ENCODE data around the gene CFAP45.

The CFAP45 gene

DNA sequence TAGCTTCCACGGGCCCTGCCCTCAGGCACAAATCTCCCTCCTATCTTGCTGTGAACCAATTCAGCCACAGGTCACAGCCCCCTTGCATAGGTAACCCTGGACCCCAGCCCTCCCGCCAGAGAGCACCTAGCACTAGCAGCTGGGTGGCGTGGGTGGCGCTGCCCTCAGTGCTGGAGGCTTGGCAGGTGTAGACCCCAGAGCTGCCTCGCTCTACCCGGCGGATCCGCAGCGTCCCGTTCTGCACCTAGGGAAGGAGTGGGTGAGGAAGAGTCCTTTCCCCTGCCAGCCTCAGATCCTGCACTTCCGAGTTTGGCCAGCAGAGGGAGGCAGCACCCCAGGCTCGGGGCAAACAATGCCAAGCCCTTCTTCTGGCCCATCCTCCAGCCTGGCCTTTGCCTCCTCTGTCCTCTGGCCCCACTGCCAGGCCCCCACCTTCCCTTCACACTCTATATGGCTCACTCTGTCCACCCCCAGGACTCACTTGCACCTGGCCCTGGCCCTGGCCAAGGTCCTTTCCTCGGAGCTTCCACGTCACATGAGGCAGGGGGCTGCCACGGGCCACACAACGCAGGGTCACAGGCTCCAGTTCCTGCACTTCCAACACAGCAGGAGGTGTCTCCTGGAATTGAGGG lies 36.4 kb upstream of the CFAP45 start:
- H3K4me3 ChIP-seq (ENCODE audit: low read depth in 1 of 5, low read length in 5 of 5) = no peak overlapping the region
- H3K4me1 ChIP-seq (ENCODE audit: control insufficient read depth in 5 of 5, insufficient read depth in 5 of 5, low read length in 5 of 5) = peaks cover 0 to 24% (median 13%) of the 10 kb centered on the region in 5 donors
- peaks cover 0 to 8% (median 2%) of the 10 kb centered on the region in 5 donors for H3K27me3 ChIP-seq (ENCODE audit: control insufficient read depth in 5 of 5, insufficient read depth in 4 of 5, low read length in 5 of 5)
- no peak overlapping the region for H3K9ac ChIP-seq (ENCODE audit: low read length in 5 of 5)
- H3K9me3 ChIP-seq (ENCODE audit: control insufficient read depth in 5 of 5, low read length in 5 of 5) = no peaks in the 10 kb centered on the region
- H3K36me3 ChIP-seq (ENCODE audit: control insufficient read depth in 5 of 5, insufficient read depth in 5 of 5, low read length in 5 of 5) = no peaks in the 10 kb centered on the region
- no peak overlapping the region for H3K27ac ChIP-seq (ENCODE audit: low read depth, low read length)

DNA sequence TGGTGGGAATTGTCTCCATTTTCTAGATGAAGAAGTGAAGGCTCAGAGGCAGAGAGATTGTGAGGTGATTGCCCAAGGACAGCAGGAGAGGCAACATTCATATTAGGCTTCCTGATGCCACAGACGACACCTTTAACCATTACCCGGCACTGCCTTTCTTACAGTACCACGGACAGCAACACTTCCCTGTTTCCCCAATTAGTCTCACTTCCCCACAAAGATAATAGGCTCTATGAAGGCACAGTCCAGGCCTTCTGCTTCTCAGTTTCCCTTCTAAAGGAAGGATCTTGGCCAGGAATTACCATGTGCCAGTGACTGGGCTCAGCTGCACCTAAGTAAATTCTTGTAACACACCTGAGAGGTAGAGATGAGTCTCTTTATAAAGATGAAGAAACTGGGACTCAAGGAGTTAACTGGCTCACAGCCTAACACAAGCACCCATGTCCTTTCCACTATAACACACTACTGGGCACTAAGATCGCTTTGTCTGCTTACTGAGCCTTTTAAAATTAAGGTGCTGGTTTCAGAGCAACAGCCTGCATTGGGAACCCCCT lies 35.8 kb upstream of the CFAP45 start:
- Histone ChIP-seq H3K9ac (ENCODE audit: low read length in 5 of 5) (no peak overlapping the region), H3K4me1 (ENCODE audit: control insufficient read depth in 5 of 5, insufficient read depth in 5 of 5, low read length in 5 of 5) (peaks cover 0 to 24% (median 13%) of the 10 kb centered on the region in 5 donors), H3K27ac (ENCODE audit: low read depth, low read length) (no peak overlapping the region), H3K4me3 (ENCODE audit: low read depth in 1 of 5, low read length in 5 of 5) (no peak overlapping the region), H3K9me3 (ENCODE audit: control insufficient read depth in 5 of 5, low read length in 5 of 5) (no peaks in the 10 kb centered on the region), H3K36me3 (ENCODE audit: control insufficient read depth in 5 of 5, insufficient read depth in 5 of 5, low read length in 5 of 5) (no peaks in the 10 kb centered on the region), H3K27me3 (ENCODE audit: control insufficient read depth in 5 of 5, insufficient read depth in 4 of 5, low read length in 5 of 5) (peaks cover 0 to 6% (median 0%) of the 10 kb centered on the region in 5 donors)

DNA sequence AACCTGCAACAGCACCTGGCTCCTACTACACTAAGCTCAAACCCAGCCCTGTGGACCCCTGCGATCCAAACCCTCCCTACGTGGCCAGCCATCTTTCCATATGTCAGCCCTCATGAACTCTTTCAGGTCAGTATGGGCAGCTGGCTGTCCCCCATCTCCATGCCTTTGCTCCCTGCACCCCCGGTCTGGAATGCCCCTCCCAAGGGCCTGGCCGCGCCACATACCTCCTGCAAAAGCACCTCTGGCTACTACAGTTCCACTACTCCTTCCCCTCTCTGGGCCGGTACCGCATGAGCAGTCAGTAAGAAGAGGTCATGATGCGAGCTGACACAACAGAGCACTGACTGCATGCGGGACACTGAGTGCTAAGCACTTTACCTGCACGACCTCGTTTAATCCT lies 35.3 kb upstream of the CFAP45 start:
- Histone ChIP-seq H3K4me3 (ENCODE audit: low read depth in 1 of 5, low read length in 5 of 5) (no peak overlapping the region), H3K4me1 (ENCODE audit: control insufficient read depth in 5 of 5, insufficient read depth in 5 of 5, low read length in 5 of 5) (peaks cover 0 to 24% (median 13%) of the 10 kb centered on the region in 5 donors), H3K27me3 (ENCODE audit: control insufficient read depth in 5 of 5, insufficient read depth in 4 of 5, low read length in 5 of 5) (peaks cover 0 to 5% (median 0%) of the 10 kb centered on the region in 5 donors), H3K9ac (ENCODE audit: low read length in 5 of 5) (no peak overlapping the region), H3K36me3 (ENCODE audit: control insufficient read depth in 5 of 5, insufficient read depth in 5 of 5, low read length in 5 of 5) (no peaks in the 10 kb centered on the region), H3K9me3 (ENCODE audit: control insufficient read depth in 5 of 5, low read length in 5 of 5) (no peaks in the 10 kb centered on the region), H3K27ac (ENCODE audit: low read depth, low read length) (no peak overlapping the region)

DNA sequence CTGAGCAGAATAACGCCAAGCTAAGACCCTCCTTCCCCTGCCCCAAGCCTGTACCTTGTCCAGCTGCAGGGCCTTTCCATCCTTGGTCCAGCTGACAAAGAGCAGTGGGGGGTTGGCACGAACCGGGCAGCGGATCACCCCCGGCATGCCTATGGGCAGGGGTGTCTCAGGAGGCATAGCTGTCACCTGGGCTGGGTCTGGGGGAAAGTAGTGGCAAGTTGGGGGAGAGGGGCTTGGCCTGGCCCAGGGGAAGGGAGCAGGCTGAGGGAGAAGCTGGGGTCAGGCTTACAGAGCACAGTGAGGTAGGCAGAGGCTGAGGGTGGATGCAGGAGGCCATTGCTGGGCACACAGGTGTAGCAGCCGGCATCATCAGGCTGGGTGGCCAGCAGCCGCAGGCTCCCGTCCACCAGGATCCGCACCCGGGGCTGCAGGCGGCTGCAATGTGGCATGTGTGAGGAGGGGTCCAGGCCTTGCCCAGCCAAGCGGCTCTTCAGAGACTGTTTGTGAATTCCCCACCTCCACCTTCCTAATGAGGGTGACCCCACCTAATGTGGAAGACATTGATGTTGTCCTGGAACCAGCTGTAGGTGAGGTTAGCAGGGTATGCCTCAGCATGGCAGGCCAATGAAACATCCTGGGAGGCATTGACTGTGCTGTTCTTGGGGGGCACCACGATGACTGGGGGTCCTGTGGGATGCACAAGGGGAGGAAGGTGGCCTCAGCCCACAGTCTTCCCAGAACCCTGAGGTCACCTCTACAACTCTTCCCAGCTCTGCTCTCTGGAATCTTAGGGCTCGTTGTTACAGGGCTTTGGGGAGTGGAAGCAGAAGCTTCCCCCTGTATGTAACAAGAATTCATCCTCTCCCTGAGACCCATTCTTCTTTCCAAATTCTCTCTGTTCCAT lies 34.4 kb upstream of the CFAP45 start:
- Histone ChIP-seq H3K36me3 (ENCODE audit: control insufficient read depth in 5 of 5, insufficient read depth in 5 of 5, low read length in 5 of 5) (no peaks in the 10 kb centered on the region), H3K9ac (ENCODE audit: low read length in 5 of 5) (no peak overlapping the region), H3K4me1 (ENCODE audit: control insufficient read depth in 5 of 5, insufficient read depth in 5 of 5, low read length in 5 of 5) (peaks cover 0 to 24% (median 13%) of the 10 kb centered on the region in 5 donors), H3K4me3 (ENCODE audit: low read depth in 1 of 5, low read length in 5 of 5) (no peak overlapping the region), H3K9me3 (ENCODE audit: control insufficient read depth in 5 of 5, low read length in 5 of 5) (no peaks in the 10 kb centered on the region), H3K27ac (ENCODE audit: low read depth, low read length) (no peak overlapping the region), H3K27me3 (ENCODE audit: control insufficient read depth in 5 of 5, insufficient read depth in 4 of 5, low read length in 5 of 5) (peaks cover 0 to 5% (median 0%) of the 10 kb centered on the region in 5 donors)

DNA sequence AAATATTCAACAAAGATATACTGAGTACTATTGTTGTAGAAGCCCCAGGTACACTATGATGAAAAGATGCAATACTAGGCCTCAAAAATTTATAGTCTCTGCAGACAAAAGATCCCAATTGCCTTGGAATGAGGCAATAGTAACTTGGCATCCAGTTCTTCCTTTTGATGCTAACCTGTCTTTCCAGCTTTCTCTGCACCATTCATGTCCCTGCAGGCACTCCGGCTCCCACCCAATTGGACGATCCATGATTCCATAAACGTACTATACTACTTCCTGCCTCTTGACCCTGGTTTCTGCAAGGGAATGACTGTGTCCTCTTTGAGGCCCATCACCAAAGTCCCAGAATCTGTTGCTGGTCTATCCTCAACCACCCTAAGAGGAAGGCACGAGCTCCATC lies 33.4 kb upstream of the CFAP45 start:
- H3K4me3 ChIP-seq (ENCODE audit: low read depth in 1 of 5, low read length in 5 of 5) = no peak overlapping the region
- H3K9ac ChIP-seq (ENCODE audit: low read length in 5 of 5) = no peak overlapping the region
- H3K27me3 ChIP-seq (ENCODE audit: control insufficient read depth in 5 of 5, insufficient read depth in 4 of 5, low read length in 5 of 5) = peaks cover 0 to 5% (median 0%) of the 10 kb centered on the region in 5 donors
- no peak overlapping the region for H3K27ac ChIP-seq (ENCODE audit: low read depth, low read length)
- peaks cover 0 to 23% (median 13%) of the 10 kb centered on the region in 5 donors for H3K4me1 ChIP-seq (ENCODE audit: control insufficient read depth in 5 of 5, insufficient read depth in 5 of 5, low read length in 5 of 5)
- no peaks in the 10 kb centered on the region for H3K36me3 ChIP-seq (ENCODE audit: control insufficient read depth in 5 of 5, insufficient read depth in 5 of 5, low read length in 5 of 5)
- no peaks in the 10 kb centered on the region for H3K9me3 ChIP-seq (ENCODE audit: control insufficient read depth in 5 of 5, low read length in 5 of 5)

DNA sequence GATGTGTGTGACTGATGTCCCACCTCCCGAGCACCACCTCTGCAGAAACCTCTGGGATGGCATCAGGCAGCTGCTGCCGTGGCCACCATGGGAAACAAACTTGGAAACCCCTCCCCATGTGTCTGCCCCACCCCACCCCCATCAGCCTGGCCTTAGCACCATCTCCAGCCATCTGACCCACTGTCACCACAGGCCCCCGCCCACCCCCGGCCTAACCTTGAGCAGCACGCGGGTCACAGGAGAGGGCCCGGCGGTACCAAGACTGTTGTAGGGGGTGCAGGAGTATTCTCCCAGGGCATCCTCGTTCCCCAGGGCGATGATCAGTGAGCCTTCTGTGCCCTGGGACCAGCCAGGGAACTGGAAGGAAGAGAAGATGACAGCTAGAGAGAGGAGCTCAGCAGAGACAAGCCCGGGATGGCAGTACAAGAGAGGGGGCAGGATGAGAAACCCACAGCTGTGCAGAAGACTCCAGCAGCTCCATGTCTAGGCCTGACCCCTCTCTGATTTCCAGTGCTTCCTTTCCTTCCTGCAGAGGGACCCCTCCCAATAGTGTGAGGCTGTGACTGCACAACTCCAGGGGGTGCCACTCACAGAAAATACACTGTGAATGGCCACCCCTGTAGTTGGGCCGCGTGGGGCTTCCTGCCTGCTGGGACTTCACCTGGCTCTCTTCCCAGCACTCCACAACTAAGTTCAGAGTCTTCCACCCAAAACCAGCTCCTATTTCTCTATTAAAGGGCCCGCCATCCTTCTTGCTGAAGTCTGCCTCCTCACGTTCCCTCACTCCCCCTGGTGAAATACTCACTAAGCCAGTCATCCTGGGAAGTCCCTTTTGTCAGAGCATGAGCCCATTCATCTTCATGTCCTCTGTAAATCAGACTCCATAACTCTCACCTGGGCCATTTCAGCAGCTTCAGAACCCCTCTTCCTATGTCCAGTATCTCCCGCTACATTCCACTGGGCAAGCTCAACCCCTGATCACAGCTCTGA lies 32.6 kb upstream of the CFAP45 start:
- no peak overlapping the region for H3K4me3 ChIP-seq (ENCODE audit: low read depth in 1 of 5, low read length in 5 of 5)
- peaks cover 0 to 17% (median 13%) of the 10 kb centered on the region in 5 donors for H3K4me1 ChIP-seq (ENCODE audit: control insufficient read depth in 5 of 5, insufficient read depth in 5 of 5, low read length in 5 of 5)
- peaks cover 0 to 5% (median 0%) of the 10 kb centered on the region in 5 donors for H3K27me3 ChIP-seq (ENCODE audit: control insufficient read depth in 5 of 5, insufficient read depth in 4 of 5, low read length in 5 of 5)
- H3K9me3 ChIP-seq (ENCODE audit: control insufficient read depth in 5 of 5, low read length in 5 of 5) = no peaks in the 10 kb centered on the region
- no peak overlapping the region for H3K27ac ChIP-seq (ENCODE audit: low read depth, low read length)
- no peaks in the 10 kb centered on the region for H3K36me3 ChIP-seq (ENCODE audit: control insufficient read depth in 5 of 5, insufficient read depth in 5 of 5, low read length in 5 of 5)
- H3K9ac ChIP-seq (ENCODE audit: low read length in 5 of 5) = no peak overlapping the region

DNA sequence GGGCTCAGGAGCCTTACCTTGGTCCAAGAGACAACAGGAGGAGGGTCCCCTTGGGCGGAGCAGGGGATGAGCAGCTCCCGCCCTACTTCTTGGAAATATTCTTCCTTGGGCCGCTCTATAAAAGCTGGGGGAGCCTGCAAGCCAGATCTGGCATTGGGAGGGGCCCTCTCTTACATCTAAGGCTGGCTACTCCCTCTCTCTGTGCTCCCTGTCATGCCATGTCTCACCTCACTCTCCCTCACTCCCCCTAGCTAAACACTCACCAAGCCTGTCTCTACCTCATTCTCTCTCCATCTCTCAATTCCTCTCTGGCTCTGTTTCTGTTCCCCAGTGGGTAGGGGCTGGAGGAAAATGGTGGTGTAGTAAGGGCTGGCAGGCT lies 31.8 kb upstream of the CFAP45 start:
- Histone ChIP-seq H3K4me1 (ENCODE audit: control insufficient read depth in 5 of 5, insufficient read depth in 5 of 5, low read length in 5 of 5) (peaks cover 0 to 9% (median 8%) of the 10 kb centered on the region in 5 donors), H3K9ac (ENCODE audit: low read length in 5 of 5) (no peak overlapping the region), H3K27ac (ENCODE audit: low read depth, low read length) (no peak overlapping the region), H3K9me3 (ENCODE audit: control insufficient read depth in 5 of 5, low read length in 5 of 5) (no peaks in the 10 kb centered on the region), H3K4me3 (ENCODE audit: low read depth in 1 of 5, low read length in 5 of 5) (no peak overlapping the region), H3K36me3 (ENCODE audit: control insufficient read depth in 5 of 5, insufficient read depth in 5 of 5, low read length in 5 of 5) (no peaks in the 10 kb centered on the region), H3K27me3 (ENCODE audit: control insufficient read depth in 5 of 5, insufficient read depth in 4 of 5, low read length in 5 of 5) (no peaks in the 10 kb centered on the region)

DNA sequence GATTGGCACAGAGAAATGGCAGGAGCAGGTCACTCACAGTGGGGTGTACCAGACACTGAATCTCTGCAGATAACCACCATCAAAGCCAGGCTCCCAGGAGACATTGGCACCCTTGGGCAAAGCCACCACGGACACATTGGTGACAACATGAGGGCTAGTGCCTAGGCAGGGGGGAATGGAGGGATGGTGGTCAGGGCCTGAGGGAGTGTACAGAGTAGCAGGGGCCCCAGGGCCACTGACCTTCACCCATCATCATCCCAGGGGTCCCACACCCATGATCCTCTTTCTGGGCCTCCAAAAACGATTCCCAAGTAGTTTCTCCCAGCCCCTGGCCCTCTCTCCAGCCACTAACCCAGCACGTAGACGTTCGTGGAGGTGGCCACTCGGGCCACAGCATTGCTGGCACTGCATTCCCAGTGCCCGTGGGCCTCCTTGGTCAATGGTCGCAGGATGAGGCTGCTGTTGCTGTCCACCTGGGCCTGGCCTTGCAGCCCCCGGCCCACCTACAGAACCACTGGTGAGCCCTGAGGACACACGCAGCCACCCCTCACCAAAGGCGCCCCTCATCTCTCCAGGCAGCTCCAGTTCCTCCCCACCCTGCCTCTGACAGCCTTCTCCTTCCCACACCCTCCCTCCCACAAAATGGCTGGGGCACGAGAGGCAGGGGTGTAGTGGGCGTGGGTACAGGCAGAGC lies 31.3 kb upstream of the CFAP45 start:
- no peak overlapping the region for H3K4me3 ChIP-seq (ENCODE audit: low read depth in 1 of 5, low read length in 5 of 5)
- no peaks in the 10 kb centered on the region for H3K9me3 ChIP-seq (ENCODE audit: control insufficient read depth in 5 of 5, low read length in 5 of 5)
- no peaks in the 10 kb centered on the region for H3K27me3 ChIP-seq (ENCODE audit: control insufficient read depth in 5 of 5, insufficient read depth in 4 of 5, low read length in 5 of 5)
- no peaks in the 10 kb centered on the region for H3K36me3 ChIP-seq (ENCODE audit: control insufficient read depth in 5 of 5, insufficient read depth in 5 of 5, low read length in 5 of 5)
- H3K4me1 ChIP-seq (ENCODE audit: control insufficient read depth in 5 of 5, insufficient read depth in 5 of 5, low read length in 5 of 5) = peaks cover 0 to 7% (median 5%) of the 10 kb centered on the region in 5 donors
- H3K9ac ChIP-seq (ENCODE audit: low read length in 5 of 5) = no peak overlapping the region
- no peak overlapping the region for H3K27ac ChIP-seq (ENCODE audit: low read depth, low read length)

DNA sequence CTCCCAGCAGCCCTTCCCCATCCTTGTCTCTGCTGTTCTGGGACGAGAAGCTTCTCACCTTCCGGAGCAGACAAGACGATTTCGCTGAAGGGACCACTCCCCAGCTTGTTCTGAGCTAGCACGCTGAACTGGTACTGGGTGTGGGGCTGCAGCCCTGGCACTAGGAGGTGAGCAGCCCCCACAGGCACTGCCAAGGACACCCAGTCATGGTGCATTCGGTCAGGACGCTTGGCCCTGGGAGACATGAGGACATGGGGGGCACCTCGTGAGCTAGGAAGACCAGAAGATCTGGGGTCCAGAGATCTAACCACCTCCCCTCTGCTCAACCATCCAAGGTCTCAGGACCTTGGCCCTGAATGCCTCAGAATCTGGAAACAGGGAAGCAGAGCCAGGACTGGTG lies 30.7 kb upstream of the CFAP45 start:
- H3K4me3 ChIP-seq (ENCODE audit: low read depth in 1 of 5, low read length in 5 of 5) = no peak overlapping the region
- H3K27ac ChIP-seq (ENCODE audit: low read depth, low read length) = no peak overlapping the region
- peaks cover 0 to 10% (median 9%) of the 10 kb centered on the region in 5 donors for H3K4me1 ChIP-seq (ENCODE audit: control insufficient read depth in 5 of 5, insufficient read depth in 5 of 5, low read length in 5 of 5)
- no peaks in the 10 kb centered on the region for H3K9me3 ChIP-seq (ENCODE audit: control insufficient read depth in 5 of 5, low read length in 5 of 5)
- no peaks in the 10 kb centered on the region for H3K27me3 ChIP-seq (ENCODE audit: control insufficient read depth in 5 of 5, insufficient read depth in 4 of 5, low read length in 5 of 5)
- no peak overlapping the region for H3K9ac ChIP-seq (ENCODE audit: low read length in 5 of 5)
- H3K36me3 ChIP-seq (ENCODE audit: control insufficient read depth in 5 of 5, insufficient read depth in 5 of 5, low read length in 5 of 5) = no peaks in the 10 kb centered on the region
